Ectodermal cell (in vitro differentiated cells): ENCODE results near the gene STRADA.

ENCODE experiments used
- H3K27ac ChIP-seq: 2 replicates; pipeline ENCODE4 v1.7.0; 2013; ENCODE audit warnings: mild to moderate bottlenecking, low read depth, low read length; ENCODE audit not compliant: insufficient read depth, poor library complexity, severe bottlenecking
- H3K27me3 ChIP-seq: 2 replicates; pipeline ENCODE4 v1.7.0; 2013; ENCODE audit warnings: mild to moderate bottlenecking, low read length; ENCODE audit not compliant: insufficient read depth, control insufficient read depth, poor library complexity, severe bottlenecking
- H3K36me3 ChIP-seq: one replicate; pipeline ENCODE4 v1.7.0; 2013; ENCODE audit warnings: low read length; ENCODE audit not compliant: control insufficient read depth, insufficient read depth
- H3K4me1 ChIP-seq: one replicate; pipeline ENCODE4 v1.7.0; 2013; ENCODE audit warnings: low read length; ENCODE audit not compliant: control insufficient read depth, insufficient read depth
- H3K4me3 ChIP-seq: 2 replicates; pipeline ENCODE4 v1.7.0; 2013; ENCODE audit warnings: low read depth, low read length, control low read depth; ENCODE audit not compliant: insufficient read depth
- H3K9me3 ChIP-seq: 2 replicates; pipeline ENCODE4 v1.7.0; 2013; ENCODE audit warnings: mild to moderate bottlenecking, low read length, moderate library complexity; ENCODE audit not compliant: control insufficient read depth
- WGBS, 2 experiments: methylation state at CpG; one replicate each; pipeline ENCODE4 v1.1.7; 2013; ENCODE audit warnings: missing lambda C conversion rate in 2 of 2; 5-methylcytosine and 5-hydroxymethylcytosine counted together

STRADA gene

DNA sequence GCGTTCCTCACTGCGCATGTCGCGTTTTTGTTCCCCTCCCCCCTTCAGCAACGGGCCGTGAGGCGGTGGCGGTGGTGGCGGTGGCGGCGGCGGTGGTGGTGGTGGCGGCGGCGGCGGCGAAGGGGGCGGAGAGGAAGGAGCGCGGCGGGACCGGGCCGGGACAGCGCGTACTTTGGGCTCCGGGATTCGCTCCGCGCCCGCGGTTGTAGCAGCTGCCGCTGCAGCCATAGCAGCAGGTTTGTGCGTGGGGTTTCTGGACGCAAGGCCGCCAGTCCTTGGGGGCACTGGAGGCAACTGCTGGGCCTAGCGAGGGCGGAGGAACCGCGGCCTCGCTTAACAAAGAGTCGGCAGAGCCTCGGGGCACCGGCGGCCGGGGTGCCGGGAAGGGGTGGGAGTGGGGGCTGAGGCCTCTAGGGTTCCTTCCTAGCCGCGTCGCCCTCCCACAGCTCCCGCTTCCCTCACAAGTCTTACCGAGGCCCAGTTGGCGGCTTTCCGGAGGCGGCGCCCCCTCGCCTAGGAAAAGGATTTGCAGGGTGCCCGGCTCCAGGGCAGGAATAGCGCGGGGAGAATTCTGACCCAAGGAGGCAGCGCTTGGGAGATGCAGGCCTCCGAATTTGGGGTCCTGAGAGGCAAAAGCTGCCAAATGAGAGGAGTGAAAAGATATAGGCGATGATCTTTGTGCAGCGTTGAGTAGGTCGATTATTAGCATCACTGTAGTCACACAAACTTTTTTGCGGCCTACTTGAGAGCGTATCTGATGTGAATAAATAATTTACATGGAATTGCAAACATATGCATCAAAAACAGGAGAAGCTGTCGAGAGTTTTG is 32.8 kb upstream of the STRADA start, which contains the start of gene DDX42:
DDX42 (plus strand) TSS at position 30 of the 828 bp plus-strand sequence. CDS start 12,880 bp downstream, outside the sequence.
- H3K4me3 ChIP-seq = peak within 1 kb of the TSS; percentile 97
- WGBS, 2 experiments = 0 to 1% methylated on average over 65 to 67 of the region's 67 CpGs
- no peaks in the 10 kb centered on the region for H3K27me3 ChIP-seq
- H3K27ac ChIP-seq = peak within 1 kb of the TSS; percentile 100
- no peaks in the 10 kb centered on the region for H3K9me3 ChIP-seq
- peaks cover 3% of the 10 kb centered on the region for H3K36me3 ChIP-seq
- H3K4me1 ChIP-seq = peaks cover 4% of the 10 kb centered on the region

DNA sequence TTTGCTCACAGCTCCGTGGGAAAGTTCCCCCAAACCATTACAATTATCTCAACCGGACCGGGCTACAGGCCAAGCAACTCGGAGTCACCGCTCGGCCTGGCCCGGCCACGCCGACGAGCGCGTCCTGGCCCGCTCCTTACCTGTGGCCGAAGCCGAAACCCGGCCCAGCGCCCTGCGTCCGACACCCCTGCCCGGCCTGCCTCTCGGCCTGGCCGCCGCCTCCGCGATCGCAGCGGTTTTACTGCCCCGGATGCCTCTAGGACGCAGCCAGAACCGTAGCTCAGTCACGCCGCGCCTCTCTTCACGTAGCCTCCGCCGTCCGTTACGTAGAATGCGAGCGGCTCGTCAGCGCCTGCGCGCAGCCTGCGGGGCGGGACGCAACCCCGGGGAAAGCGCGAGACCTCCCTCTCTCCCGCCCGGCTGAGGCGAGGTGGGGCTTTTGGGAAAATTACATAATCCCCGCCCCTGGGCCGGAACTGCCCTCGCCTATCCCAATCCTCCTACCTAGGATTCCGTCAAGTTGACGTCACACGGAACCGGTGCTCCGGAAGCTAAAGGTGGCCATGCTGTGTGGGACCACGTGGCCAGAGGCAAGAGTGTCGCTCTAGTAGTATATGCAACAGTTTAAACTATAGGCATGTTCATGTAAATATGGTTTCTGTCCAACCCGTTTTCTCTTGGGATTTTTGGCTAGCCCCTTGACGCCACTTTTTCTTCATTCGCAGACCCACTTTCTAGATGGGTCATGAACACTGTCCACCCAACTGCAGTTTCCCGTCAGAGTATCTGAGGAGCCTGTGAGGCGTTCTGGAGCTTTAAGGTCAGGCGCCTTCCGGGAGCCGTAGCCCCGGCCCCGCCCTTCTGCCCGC is 31.9 kb upstream of the STRADA start, which contains the start of gene CCDC47:
CCDC47 (minus strand) TSS at position 326 of the 869 bp plus-strand sequence. CDS start 7,422 bp downstream, outside the sequence.
- Histone ChIP-seq H3K4me1 (peaks cover 4% of the 10 kb centered on the region), H3K4me3 (peak within 1 kb of the TSS; percentile 97), H3K36me3 (peaks cover 3% of the 10 kb centered on the region), H3K27me3 (no peaks in the 10 kb centered on the region), H3K9me3 (no peaks in the 10 kb centered on the region), H3K27ac (peak within 1 kb of the TSS; percentile 100)
- 0% methylated on average over 74 of the region's 74 CpGs for WGBS, 2 experiments

DNA sequence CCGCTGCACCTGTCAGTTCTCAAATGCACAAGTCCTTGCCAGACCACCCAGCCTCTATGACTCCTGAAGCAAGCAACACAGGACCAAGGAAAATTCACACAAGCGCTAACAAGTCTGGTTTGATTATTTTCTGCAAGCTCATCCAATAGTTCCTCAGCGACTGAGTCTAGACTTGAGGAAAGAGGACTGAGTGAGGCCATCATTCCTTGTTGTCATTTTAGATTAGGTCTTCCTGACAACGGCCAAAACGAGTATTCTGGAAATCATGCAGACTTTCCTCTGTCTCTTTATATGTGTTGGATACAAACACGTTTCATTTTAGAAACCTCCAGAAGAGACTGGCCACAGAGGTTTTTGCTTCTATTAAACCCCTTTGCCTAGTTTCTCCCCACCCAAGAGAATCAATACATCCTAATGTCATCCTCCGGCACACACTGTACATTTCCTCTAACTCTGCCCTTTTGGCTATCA is 31.2 kb upstream of the STRADA start:
- Histone ChIP-seq H3K4me1 (peaks cover 4% of the 10 kb centered on the region), H3K27ac (peak overlapping the region; percentile 85), H3K9me3 (no peaks in the 10 kb centered on the region), H3K36me3 (peaks cover 3% of the 10 kb centered on the region), H3K4me3 (peak overlapping the region; percentile 97), H3K27me3 (no peaks in the 10 kb centered on the region)
- WGBS, 2 experiments = 11 to 14% methylated on average over 7 of the region's 7 CpGs

DNA sequence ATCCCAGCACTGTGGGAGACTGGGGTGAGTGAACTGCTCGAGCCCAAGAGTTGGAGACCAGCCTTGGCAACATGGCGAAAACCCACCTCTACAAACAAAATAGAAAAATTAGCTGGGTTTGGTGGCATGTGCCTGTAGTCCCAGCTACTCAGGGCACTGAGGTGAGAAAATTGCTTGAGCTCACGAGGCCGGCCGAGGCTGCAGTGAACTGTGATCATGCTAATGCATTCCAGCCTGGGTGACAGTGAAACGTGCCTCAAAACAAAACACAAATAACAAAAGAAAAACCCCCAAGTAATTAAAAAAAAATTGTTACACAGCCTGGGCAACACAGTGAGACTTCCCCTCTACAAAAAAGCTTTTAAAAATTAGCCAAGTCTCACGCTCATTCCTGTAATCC is 26.8 kb upstream of the STRADA start:
- no peak overlapping the region for H3K4me3 ChIP-seq
- H3K9me3 ChIP-seq = no peaks in the 10 kb centered on the region
- no peaks in the 10 kb centered on the region for H3K27me3 ChIP-seq
- WGBS, 2 experiments = 74 to 81% methylated on average over 6 to 7 of the region's 7 CpGs
- H3K4me1 ChIP-seq = no peaks in the 10 kb centered on the region
- H3K36me3 ChIP-seq = peaks cover 13% of the 10 kb centered on the region
- H3K27ac ChIP-seq = no peak overlapping the region

DNA sequence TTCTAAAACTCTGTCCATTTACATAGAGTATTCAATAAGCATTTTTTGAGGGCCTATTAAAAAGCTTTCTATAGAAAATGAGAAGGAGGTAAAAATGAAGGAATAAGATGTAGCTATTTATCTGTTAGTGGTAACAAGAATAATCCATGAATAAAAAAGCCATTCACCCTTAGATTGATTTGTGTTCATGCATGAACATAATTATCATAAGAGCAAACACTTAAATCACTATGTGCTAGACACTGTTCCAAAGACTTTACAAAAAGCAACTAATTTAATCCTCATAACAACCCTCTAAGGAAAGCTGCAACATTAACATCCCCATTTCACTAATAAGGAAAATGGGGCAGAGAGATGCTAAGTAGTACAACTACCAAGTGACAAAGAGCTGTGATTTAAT is 25.2 kb upstream of the STRADA start:
- Histone ChIP-seq H3K36me3 (peaks cover 21% of the 10 kb centered on the region), H3K27ac (no peak overlapping the region), H3K4me1 (no peaks in the 10 kb centered on the region), H3K9me3 (no peaks in the 10 kb centered on the region), H3K4me3 (no peak overlapping the region), H3K27me3 (no peaks in the 10 kb centered on the region)

DNA sequence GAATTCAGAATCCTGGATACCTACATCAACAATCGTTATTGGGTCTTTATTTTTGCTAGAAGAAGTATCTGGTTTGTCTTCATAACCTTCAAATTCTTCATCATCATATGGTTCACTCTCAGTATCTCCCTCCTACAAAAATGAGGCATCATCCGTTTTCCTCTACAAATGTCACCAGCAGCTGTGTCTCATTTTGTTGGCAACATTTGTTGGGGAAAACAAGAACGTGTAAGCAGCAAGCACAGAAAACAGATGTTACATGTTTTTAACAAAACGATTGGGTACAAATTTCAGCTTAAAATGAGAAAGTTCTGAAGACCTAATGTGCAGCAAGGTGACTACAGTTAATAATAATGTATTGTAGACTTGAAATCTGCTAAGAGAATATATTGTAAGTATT is 23.1 kb upstream of the STRADA start:
- Histone ChIP-seq H3K4me1 (no peaks in the 10 kb centered on the region), H3K27me3 (no peaks in the 10 kb centered on the region), H3K9me3 (no peaks in the 10 kb centered on the region), H3K36me3 (peaks cover 37% of the 10 kb centered on the region), H3K4me3 (no peak overlapping the region), H3K27ac (no peak overlapping the region)
- 94 to 96% methylated on average over 4 of the region's 4 CpGs for WGBS, 2 experiments

DNA sequence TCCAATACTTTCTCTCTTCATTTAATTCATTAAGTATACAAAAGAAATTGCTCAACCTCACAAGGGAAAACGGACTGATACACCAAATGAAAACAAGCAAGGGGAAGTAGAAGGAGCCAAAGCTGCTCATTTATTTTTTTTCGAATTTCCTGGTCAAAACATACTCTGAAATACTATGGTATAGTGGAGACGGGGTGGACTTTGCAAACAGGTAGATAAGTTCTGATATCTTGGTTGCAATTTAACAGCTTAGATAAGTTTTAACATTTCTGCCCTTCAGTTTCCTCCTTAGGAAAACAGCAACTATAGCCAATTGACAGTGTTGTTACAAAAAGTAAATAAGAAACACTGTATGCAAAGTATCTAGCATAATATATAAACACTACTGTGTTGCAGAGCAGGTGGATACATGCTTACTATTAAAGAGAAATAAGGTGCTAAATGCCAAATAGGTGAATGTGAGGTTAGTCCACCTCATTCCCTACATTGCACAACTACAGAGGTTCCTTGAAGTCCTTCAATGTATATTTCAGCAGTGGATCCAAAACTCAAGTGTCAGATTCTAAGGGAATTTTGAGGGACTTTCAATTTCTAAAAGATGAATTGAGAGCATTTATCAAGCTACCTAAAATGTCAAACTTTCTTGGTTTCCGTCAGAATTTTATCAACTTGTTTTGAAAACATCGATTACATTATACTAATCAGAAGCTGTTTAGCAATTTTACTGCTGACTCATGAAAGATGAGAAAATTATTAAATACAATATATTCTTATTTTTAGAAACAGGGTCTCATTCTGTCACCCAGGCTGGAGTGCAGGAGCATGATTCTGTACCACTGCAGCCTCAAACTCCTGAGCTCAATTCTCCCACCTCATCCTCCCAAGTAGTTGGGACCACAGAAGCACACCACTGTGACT is 20.8 kb upstream of the STRADA start:
- 97 to 100% methylated on average over 2 to 5 of the region's 5 CpGs for WGBS, 2 experiments
- Histone ChIP-seq H3K27me3 (no peaks in the 10 kb centered on the region), H3K4me1 (no peaks in the 10 kb centered on the region), H3K27ac (no peak overlapping the region), H3K9me3 (no peaks in the 10 kb centered on the region), H3K4me3 (no peak overlapping the region), H3K36me3 (peaks cover 44% of the 10 kb centered on the region)

DNA sequence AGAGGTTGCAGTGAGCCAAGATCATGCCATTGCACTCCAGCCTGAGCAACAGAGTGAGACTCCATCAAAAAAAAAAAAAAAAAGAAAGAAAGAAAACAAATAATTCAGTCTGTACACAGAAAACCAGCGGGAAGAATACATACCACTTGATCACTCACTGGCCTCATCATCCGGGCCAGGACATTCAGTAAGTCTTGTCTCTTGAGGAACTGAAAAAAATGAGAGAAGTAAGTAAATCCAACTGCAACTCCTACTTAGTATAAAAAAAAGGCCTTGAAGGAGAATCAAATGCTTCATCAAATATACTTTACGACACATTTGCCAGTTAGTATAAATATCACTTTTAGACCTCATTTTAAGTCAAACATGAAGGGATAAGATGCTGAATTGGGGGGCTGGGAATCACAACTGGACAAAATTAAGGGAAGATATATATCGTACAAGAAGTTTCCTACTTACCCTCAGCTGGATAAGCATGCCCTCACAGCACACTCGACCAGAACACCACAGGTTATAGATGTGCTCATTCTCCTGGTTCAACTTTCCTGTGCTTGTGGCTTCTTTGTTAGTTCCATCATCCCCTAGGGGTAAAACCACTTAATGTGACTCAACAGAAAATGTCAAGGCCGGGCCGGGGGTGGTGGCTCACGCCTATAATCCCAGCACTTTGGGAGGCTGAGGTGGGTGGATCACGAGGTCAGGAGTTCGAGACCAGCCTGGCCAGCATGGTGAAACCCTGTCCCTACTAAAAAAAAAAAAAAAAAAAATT is 19.4 kb upstream of the STRADA start:
- Histone ChIP-seq H3K4me1 (no peaks in the 10 kb centered on the region), H3K36me3 (peaks cover 48% of the 10 kb centered on the region), H3K9me3 (no peaks in the 10 kb centered on the region), H3K27ac (no peak overlapping the region), H3K4me3 (no peak overlapping the region), H3K27me3 (no peaks in the 10 kb centered on the region)
- WGBS, 2 experiments = 92 to 96% methylated on average over 8 to 10 of the region's 10 CpGs

DNA sequence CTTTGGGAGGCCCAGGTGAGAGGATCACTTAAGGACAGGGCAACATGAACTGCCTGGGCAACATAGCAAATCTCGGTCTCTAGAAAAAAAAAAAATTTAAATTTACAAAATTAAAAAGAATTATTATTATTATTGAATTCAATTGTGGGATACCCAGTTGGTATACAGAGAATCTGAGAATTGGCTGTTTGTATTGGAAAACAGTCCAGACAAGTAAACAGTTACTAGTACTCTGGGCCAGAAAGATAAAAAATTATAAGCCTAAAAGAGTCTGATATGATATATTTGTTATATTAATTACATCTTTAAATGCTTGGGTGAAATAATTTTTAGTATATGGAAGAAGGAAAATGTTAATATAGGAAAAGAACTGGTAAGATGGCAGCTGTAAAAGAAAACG is 16.8 kb upstream of the STRADA start:
- H3K36me3 ChIP-seq = peaks cover 42% of the 10 kb centered on the region
- no CpG with 5 or more reads among the region's 2 CpGs for WGBS, 2 experiments
- H3K9me3 ChIP-seq = no peaks in the 10 kb centered on the region

More for the DNA sequence above, 16.8 kb upstream of the STRADA start:
- H3K27me3 ChIP-seq = no peaks in the 10 kb centered on the region
- no peak overlapping the region for H3K27ac ChIP-seq
- H3K4me1 ChIP-seq = no peaks in the 10 kb centered on the region
- no peak overlapping the region for H3K4me3 ChIP-seq
